GM19035 (cell line): ENCODE measurements around the gene S100A9.
"Not testable (repeated sequence)": the region's sequence is repeated elsewhere in the genome, so short reads cannot be mapped to it uniquely, and the experiment has no call there.

ENCODE experiments used
- ATAC-seq: cut with Tn5 transposase; IDR thresholded peaks from one replicate; pipeline ENCODE4 v1.9.1; 2021; ENCODE audit not compliant: unreplicated experiment

S100A9 gene

GRCh38 chr1:153344718-153345025 lies 13.0 kb upstream of the S100A9 start:
- no peak for ATAC-seq

- no peak for ATAC-seq
These were observed 12.2 kb upstream of the S100A9 start for GRCh38 chr1:153345187-153346076.

DNA sequence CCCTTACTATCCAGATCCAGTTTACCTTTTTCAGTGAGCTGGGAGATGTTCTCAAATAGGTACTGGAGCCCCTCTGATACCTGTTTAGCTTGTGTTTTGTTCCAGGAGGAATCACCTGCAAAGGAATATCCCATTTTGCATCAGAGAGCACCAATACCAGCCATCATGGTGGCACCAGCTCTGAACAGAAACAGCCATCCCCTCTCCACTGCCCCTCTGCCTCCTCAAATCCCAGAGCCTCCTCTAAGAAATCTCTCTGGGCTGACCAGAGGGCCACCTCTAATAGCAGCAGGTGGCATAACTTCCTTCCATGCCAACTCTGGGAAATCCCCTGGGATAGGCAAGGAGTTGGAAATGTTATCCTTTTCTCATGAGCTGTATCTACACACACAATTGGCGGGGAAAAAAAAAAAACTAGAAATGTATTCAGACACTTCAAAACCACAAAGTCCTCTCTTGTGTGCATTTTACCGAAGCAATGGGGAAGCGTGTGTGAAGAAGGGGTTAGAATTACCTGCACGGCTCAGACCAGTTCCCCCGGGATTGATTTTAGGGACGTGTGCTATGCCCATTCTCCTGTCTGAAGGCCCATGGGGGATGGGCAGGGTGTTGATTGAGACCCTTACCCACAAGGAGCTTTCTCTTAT lies 11.5 kb upstream of the S100A9 start:
- no peak for ATAC-seq

DNA sequence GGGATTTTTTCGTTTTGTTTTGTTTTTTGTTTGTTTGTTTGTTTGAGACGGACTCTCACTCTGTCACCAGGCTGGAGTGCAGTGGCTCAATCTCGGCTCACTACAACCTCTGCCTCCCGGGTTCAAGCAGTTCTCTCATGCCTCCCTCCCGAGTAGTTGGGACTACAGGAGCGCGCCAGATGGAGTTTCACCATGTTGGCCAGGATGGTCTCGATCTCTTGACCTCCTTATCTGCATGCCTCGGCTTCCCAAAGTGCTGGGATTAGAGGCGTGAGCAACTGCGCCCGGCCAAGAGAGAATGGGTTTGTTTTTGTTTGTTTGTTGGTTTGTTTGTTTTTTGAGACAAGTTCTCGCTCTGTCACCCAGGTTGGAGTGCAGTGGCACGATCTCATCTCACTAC lies 10.6 kb upstream of the S100A9 start:
- not testable (repeated sequence) for ATAC-seq

DNA sequence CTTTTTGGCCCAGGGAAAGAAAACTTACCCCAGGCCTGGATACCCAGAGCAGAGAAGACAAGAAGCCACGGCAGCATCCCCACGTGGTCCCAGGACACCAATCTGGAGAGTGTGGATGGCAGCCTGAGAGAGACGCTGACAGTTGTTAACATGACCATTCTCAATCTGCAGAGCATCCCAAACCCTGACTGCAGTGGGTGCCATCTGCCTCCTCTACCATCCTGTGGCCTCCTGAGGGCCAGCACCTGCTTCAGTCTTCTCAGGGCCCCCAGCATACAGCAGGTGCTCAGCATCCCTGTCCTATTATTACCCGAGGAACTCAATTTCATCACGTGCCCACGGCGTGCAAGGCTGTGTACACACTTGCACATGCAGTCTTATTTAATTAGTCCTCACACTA lies 9.8 kb upstream of the S100A9 start:
- no peak for ATAC-seq

DNA sequence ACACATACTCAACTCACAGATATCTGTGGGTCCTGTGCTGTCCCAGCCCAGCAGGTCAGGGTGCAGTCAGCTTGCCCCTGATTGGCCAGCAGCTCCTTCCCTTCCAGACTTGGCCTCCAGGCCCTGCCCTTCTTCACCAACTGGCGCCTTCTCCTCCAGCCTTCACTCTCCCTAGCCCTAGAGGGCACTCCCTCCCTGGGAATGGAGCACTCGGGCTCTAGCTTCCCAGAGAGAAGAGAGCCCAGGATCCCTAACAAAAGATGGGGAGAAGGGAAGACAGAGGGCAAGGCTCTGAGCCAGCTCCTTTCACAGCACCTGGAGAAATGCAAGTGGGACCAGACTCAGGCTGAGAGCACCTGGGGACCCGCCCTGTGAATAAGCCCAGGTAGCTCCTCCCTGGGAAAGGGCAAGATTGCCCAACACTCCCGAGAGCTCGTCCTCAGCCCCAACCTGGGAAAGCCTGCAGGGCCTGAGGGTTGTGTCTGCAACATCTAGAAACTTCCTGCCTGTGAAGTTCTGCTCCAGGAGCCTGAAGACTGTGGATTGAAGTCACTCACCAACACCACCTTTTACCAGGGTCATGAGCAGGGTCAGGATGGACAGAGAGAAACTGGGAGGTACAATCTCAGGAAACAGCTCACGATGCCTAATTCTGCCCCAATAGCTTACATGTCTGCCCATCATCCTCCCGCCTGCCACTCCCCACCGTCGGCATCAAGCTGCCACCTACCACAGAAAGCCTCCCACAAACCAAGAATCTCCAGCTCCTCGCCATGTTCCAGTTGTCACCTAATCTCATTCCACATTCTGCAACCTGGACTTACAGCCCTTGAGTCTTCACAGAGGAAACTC lies 8.9 kb upstream of the S100A9 start, which contains the start of gene PGLYRP4:
PGLYRP4 (minus strand) TSS at position 331 of the 852 bp plus-strand sequence. CDS start 909 bp downstream, outside the sequence.
- ATAC-seq, result no peak

DNA sequence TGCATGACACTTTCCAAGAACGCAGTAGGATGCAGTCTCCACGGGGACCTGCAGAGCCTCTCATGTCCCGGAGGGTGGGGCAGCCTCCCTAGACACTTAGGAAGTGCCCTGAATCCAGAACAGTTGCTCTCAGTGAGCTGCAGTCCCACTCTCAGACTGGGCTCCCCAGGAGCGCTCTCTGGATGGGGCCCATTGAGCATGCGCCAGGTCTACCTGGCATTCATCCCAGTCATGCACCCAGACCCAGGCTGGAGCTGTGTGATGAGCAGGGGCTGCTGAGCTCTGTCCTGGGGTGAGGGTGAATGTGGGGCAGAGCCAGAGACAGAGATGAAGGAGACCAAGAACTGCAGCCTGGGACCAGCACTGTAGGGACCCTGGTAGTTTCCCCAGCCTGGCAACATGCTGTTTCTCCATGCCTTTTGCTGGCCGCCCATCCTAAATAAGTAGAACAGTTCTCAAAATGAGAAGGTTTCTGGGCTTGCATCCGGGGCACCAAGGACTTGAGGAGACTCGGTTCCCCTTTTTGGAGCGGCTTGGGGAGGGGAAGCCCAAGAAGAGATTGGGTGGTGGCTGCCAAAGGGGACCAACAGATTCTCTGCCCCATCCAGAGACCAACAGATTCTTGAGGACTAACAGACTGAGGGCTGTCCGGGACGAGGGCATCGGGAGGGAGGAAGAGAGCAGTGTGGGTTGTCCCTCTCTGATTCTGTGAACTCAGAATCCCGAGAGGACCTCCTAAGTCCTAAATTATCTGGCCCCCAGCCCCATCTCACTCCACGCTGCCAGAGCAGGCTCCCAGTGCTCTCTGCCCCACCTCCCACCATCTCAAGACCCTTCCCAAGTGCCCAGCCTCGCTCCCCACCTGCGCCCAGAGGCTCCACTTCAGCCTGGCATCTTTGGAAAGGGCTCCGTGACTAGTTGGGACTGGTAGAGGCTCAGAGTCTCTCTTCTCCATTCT lies 8.0 kb upstream of the S100A9 start:
- ATAC-seq, result no peak

DNA sequence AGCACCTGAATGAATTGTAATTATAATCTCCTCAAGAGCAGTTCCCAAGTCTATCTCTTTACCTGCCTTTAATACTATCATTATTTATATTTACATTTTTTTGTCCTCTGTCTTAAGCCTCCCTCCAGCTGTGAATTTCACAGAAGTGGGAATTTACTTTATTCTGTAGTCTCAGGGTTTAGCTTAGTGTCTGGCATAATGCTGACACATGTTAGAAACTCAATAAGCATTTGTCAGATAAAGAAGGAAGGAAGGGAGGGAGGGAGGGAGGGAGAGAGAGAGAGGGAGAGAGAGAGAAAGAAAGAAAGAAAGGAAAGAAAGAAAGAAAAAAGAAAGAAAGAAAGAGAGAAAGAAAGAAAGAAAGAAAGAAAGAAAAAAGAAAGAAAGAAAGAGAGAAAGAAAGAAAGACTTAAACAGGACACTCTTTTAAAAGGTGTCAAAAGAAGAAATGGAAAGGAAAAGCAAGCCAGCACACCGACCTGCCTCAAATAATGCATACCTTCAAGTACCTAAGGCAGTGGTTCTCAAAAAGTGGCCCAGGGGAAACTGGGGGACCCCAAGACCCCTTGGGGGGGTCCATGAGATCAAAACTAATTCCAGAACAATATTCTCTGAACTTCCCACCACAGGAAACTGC lies 7.2 kb upstream of the S100A9 start:
- no peak for ATAC-seq

GRCh38 chr1:153352523-153352922 lies 5.1 kb upstream of the S100A9 start:
- ATAC-seq, result no peak

DNA sequence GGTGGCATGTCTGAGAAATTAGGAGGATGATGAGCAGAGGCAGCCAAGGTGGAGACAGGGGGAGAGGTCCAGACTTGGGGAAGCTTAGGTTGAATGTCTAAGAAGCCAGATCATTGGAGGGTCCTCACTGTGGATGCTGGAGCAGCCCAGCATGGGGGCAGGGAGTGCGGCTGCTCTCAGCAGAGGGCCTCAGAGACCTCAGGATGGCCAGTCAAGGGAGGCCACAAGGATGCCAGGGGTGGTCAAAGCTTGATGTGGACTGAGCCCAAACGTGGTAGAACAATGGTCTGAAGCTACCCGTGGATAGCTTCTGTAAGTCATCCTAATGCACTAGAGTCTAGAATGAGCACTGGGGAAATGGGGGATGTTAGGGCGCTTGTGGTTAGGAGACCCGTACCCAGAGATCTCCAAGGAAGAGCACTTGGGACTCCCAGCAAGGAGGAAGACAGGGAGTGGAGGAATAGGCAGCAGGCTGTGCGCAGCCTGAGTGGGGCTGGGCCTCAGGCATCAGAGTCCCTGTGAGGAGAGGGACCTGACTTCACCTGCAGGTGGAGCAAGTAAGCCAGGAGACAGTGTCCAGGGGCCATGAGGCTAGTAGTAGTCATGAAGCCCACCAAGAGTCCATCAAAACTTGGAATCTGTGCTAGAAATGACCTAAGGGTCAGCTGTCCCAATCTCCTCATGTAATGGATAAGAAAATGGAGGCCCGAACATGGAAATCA lies 4.3 kb upstream of the S100A9 start:
- ATAC-seq, result no peak

DNA sequence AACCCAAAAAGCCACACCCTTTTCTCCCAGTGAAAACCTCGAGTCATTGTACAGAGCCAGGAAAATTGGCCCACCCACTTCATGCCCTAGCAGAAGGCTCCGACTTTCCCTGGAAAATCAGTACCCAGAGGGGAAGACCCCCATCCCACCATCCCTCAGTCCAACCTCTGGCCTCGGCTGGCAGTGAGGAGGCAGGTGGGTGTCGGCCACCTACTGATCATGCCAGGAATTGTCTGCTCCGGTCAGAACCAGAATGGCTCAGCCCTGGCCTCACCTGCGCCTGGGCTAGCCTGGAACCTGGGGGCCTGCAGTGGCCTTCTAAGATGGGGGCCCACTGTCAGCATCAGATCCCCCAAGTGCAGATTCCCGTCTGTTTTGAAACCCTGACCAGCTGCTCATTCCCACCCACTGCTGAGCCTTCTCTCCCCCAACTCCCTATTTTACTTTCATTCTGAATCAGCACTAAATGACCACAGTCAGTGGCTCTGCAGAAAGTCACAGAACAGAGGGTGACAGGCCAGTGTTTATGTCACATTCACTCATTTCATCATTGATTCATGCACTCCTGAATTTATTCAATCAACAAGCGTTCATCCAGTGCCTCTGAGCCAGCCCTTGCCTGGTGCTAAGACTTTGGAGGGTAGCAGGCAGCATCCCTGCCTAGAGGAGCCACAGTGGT lies 3.0 kb upstream of the S100A9 start:
- ATAC-seq, result no peak

GRCh38 chr1:153355445-153356071 lies 2.1 kb upstream of the S100A9 start:
- ATAC-seq, result no peak

DNA sequence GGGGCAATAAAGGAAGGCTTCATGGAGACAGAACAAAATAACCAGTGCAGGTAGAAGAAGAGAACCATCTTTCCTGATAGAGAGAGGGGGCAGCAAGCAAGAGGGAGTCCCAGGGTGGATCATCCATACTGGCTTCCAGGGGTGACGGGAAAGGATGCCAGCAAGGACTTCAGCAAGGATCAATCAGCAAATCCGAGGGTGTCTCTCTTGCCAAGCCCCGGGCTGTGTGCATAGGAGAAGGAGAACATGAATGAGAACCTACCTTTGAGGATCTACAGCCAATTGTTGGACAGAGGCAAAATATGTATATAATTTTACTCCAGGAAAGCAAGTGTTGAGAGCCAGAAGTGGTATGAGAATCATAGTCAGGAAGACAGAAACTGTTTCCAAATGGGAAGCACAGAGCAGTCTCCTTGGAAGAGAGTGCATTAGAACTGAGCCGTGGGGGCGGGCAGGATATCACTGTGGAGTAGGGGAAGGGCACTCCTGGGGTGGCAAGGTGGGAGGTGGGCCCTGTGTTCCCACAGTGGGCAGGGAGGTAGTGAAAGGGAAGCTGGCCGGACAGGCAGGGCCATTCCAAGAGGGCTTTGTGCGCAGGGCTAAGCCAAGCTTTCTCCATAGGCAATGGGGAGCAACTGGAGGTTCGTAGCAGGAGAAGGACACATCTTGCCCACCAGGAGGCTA lies 1.1 kb upstream of the S100A9 start:
- ATAC-seq, result no peak

- no peak for ATAC-seq
These were observed 390 bp upstream of the S100A9 start for GRCh38 chr1:153357076-153357852.

- ATAC-seq, result no peak
These were observed 979 bp downstream of the S100A9 start for GRCh38 chr1:153358691-153358975.

DNA sequence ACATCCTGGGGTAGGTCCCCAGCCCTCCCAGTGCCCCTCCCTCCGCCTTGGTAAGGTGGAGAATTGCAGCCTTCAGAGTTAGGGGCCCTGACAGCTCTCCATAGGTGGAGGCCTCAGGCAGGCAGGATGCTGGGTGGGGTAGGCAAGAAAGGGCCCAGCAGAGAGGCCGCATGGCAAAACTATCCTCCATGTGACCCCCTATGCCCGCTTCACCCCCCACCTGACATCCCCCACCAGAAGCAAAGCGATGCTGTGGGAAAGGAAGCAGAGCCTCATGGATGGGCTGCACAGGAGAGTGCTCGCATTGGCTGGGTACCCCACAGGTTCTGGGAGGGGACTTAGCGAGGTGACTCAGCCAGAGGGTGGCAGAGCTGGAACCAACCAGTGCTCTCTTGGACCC lies 1.6 kb downstream of the S100A9 start:
- ATAC-seq, result no peak

DNA sequence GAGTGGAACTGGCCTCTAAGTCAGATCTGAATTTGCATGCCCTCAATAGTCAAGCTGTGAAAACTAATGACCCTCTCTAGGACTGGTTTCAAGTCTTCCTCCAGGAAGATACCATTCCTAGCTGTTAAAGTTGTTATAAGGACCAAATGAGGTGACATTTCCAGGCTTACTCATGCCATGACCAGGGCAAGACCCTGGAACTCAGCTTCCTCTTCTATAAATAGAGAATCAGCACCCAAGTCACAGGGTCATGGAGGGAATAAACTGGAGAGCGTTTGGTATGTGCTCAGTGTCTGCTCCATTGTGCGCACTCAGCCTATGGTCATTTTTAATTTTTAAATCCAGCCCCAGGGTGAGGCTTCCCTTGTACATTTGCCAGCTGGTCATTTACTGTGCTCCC lies 2.5 kb downstream of the S100A9 start:
- no peak for ATAC-seq
